Astrocyte (in vitro differentiated cells and primary cell): Measurements from ENCODE around the gene MFSD6. TPM values are rescaled to one million over a fixed set of nuclear protein-coding genes. Genes with fewer than 3 reads are reported as not detected.

Experiments
- DNase-seq: peaks from one replicate; pipeline ENCODE4 v3.0.0-alpha.2; 2010; ENCODE audit warnings: low read depth
- FAIRE-seq: peaks from 2 replicates; lab custom pipeline; 2011; peaks lifted over from hg19 to GRCh38; lab: Jason Lieb, UNC
- H2AFZ ChIP-seq: 2 replicates; pipeline ENCODE4 v1.6.0; 2012; ENCODE audit warnings: low read depth, low read length, inconsistent platforms
- H3K27ac ChIP-seq: 2 replicates; pipeline ENCODE4 v1.5.1; 2011; ENCODE audit warnings: low read depth, low read length, inconsistent platforms
- H3K27me3 ChIP-seq: 2 replicates; pipeline ENCODE4 v1.6.0; 2011; ENCODE audit warnings: low read length, inconsistent platforms; ENCODE audit not compliant: insufficient read depth
- H3K36me3 ChIP-seq: 2 replicates; pipeline ENCODE4 v1.5.1; 2011; ENCODE audit warnings: low read length, inconsistent platforms; ENCODE audit not compliant: insufficient read depth
- H3K4me1 ChIP-seq: 2 replicates; pipeline ENCODE4 v1.5.1; 2011; ENCODE audit warnings: low read length, inconsistent platforms; ENCODE audit not compliant: insufficient read depth
- H3K4me2 ChIP-seq: 2 replicates; pipeline ENCODE4 v1.6.0; 2012; ENCODE audit warnings: low read length, inconsistent platforms
- H3K4me3 ChIP-seq: 2 replicates; pipeline ENCODE4 v1.5.1; 2011; ENCODE audit warnings: low read depth, mild to moderate bottlenecking, low read length, inconsistent platforms; ENCODE audit not compliant: insufficient read depth
- H3K79me2 ChIP-seq: 2 replicates; pipeline ENCODE4 v1.6.0; 2012; ENCODE audit warnings: mild to moderate bottlenecking, low read length, inconsistent platforms; ENCODE audit not compliant: insufficient read depth
- H3K9ac ChIP-seq: 2 replicates; pipeline ENCODE4 v1.6.0; 2012; ENCODE audit warnings: mild to moderate bottlenecking, low read length, inconsistent platforms
- H3K9me3 ChIP-seq: 2 replicates; pipeline ENCODE4 v1.5.1; 2012; ENCODE audit warnings: low read depth, mild to moderate bottlenecking, low read length, inconsistent platforms; ENCODE audit not compliant: insufficient read depth
- H4K20me1 ChIP-seq: 2 replicates; pipeline ENCODE4 v1.6.0; 2012; ENCODE audit warnings: low read length, inconsistent platforms; ENCODE audit not compliant: insufficient read depth
- H3K27ac Mint-ChIP-seq: one replicate; pipeline ENCODE4 v1.8.0; 2021; ENCODE audit warnings: mild to moderate bottlenecking, mixed read lengths; ENCODE audit not compliant: unreplicated experiment
- H3K27me3 Mint-ChIP-seq: one replicate; pipeline ENCODE4 v1.8.0; 2021; ENCODE audit warnings: low read depth, mixed read lengths; ENCODE audit not compliant: unreplicated experiment
- H3K36me3 Mint-ChIP-seq: one replicate; pipeline ENCODE4 v1.8.0; 2021; ENCODE audit warnings: low read depth, mixed read lengths; ENCODE audit not compliant: unreplicated experiment
- H3K4me1 Mint-ChIP-seq: one replicate; pipeline ENCODE4 v1.8.0; 2021; ENCODE audit warnings: low read depth, mixed read lengths; ENCODE audit not compliant: unreplicated experiment
- H3K4me3 Mint-ChIP-seq: one replicate; pipeline ENCODE4 v1.8.0; 2021; ENCODE audit warnings: mild to moderate bottlenecking, moderate library complexity, mixed read lengths; ENCODE audit not compliant: unreplicated experiment
- H3K9me3 Mint-ChIP-seq: one replicate; pipeline ENCODE4 v1.8.0; 2021; ENCODE audit warnings: mild to moderate bottlenecking, mixed read lengths; ENCODE audit not compliant: unreplicated experiment
- EZH2 ChIP-seq: IDR thresholded peaks from 2 replicates; pipeline ENCODE4 v1.6.1; 2012; ENCODE audit warnings: mild to moderate bottlenecking, low read length, inconsistent platforms; ENCODE audit not compliant: insufficient read depth
- total RNA-seq: library from RNA; stranded (reverse); gene quantifications from 2 replicates; pipeline ENCODE4 v1.2.1, GENCODE V29; 2021
- TF ChIP-seq, protein P1 (sequence below): IDR thresholded peaks from 2 replicates; pipeline ENCODE4 v1.5.1; 2011; ENCODE audit warnings: low read depth, mild to moderate bottlenecking, inconsistent platforms, low read length, moderate library complexity; ENCODE audit not compliant: insufficient read depth

Gene MFSD6
- total RNA-seq, 1 donor from 2014 or later: 2.7 TPM

DNA sequence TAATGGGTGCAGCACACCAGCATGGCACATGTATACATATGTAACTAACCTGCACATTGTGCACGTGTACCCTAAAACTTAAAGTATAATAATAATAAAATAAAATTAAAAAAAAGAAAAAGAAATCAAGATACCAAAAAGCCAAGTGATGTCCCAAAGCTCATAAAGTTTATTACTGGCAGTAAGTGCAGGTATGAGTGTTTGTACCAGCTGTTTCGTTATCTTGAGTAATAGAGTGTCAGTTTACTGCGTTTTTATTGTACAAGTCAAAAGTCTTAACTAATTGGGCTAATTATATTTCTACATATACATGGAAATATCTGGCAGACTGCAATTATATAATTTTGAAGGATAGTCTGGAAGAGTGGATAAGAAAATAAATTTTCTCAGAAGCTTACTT is 41.8 kb downstream of the MFSD6 start:
- Mint-ChIP-seq H3K4me3 (no peak overlapping the region), H3K27ac (no peak overlapping the region), H3K27me3 (no peaks in the 10 kb centered on the region), H3K4me1 (peaks cover 3% of the 10 kb centered on the region), H3K9me3 (no peaks in the 10 kb centered on the region), H3K36me3 (no peaks in the 10 kb centered on the region)
- no peaks in the 10 kb centered on the region for H3K36me3 ChIP-seq
- FAIRE-seq (no peak), DNase-seq (no peak)
- TF ChIP-seq EZH2: no peak
- TF ChIP-seq, protein P1, sequence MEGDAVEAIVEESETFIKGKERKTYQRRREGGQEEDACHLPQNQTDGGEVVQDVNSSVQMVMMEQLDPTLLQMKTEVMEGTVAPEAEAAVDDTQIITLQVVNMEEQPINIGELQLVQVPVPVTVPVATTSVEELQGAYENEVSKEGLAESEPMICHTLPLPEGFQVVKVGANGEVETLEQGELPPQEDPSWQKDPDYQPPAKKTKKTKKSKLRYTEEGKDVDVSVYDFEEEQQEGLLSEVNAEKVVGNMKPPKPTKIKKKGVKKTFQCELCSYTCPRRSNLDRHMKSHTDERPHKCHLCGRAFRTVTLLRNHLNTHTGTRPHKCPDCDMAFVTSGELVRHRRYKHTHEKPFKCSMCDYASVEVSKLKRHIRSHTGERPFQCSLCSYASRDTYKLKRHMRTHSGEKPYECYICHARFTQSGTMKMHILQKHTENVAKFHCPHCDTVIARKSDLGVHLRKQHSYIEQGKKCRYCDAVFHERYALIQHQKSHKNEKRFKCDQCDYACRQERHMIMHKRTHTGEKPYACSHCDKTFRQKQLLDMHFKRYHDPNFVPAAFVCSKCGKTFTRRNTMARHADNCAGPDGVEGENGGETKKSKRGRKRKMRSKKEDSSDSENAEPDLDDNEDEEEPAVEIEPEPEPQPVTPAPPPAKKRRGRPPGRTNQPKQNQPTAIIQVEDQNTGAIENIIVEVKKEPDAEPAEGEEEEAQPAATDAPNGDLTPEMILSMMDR: no peak
- peaks cover 4% of the 10 kb centered on the region for H3K4me1 ChIP-seq
- H4K20me1 ChIP-seq: no peaks in the 10 kb centered on the region
- no peak overlapping the region for H3K4me2 ChIP-seq
- no peak overlapping the region for H3K9ac ChIP-seq
- H2AFZ ChIP-seq: no peak overlapping the region
- H3K9me3 ChIP-seq: no peaks in the 10 kb centered on the region
- H3K27me3 ChIP-seq: no peaks in the 10 kb centered on the region
- no peak overlapping the region for H3K4me3 ChIP-seq
- H3K27ac ChIP-seq: no peak overlapping the region
- H3K79me2 ChIP-seq: no peaks in the 10 kb centered on the region

DNA sequence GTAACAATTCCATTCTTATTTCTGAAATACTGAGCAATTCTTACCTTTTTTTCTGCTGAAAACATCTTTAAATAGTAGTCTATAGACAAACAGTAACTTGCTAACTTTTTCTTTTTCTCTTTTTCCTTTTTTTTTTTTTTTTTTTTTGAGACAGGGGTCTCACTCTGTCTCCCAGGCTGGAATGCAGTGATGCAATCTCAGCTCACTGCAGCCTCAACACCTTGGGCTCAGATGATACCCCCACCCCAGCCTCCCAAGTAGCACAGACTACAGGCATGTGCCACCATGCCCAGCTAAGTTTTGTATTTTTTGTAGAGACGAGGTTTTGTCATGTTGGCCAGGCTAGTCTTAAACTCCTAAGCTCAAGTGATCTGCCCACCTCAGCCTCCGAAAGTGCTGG is 42.2 kb downstream of the MFSD6 start:
- H3K4me1 Mint-ChIP-seq: peaks cover 3% of the 10 kb centered on the region
- no peak overlapping the region for H3K4me3 Mint-ChIP-seq
- no peaks in the 10 kb centered on the region for H3K9me3 Mint-ChIP-seq
- Histone ChIP-seq H3K4me2 (no peak overlapping the region), H3K9me3 (no peaks in the 10 kb centered on the region), H4K20me1 (no peaks in the 10 kb centered on the region), H3K4me3 (no peak overlapping the region), H3K36me3 (no peaks in the 10 kb centered on the region), H3K79me2 (no peaks in the 10 kb centered on the region), H3K27me3 (no peaks in the 10 kb centered on the region), H3K27ac (no peak overlapping the region), H2AFZ (no peak overlapping the region), H3K9ac (no peak overlapping the region), H3K4me1 (peaks cover 4% of the 10 kb centered on the region)
- H3K36me3 Mint-ChIP-seq: no peaks in the 10 kb centered on the region
- no peaks in the 10 kb centered on the region for H3K27me3 Mint-ChIP-seq
- TF ChIP-seq, protein P1: no peak
- TF ChIP-seq EZH2: no peak
- no peak overlapping the region for H3K27ac Mint-ChIP-seq
- DNase-seq: no peak
- no peak for FAIRE-seq

DNA sequence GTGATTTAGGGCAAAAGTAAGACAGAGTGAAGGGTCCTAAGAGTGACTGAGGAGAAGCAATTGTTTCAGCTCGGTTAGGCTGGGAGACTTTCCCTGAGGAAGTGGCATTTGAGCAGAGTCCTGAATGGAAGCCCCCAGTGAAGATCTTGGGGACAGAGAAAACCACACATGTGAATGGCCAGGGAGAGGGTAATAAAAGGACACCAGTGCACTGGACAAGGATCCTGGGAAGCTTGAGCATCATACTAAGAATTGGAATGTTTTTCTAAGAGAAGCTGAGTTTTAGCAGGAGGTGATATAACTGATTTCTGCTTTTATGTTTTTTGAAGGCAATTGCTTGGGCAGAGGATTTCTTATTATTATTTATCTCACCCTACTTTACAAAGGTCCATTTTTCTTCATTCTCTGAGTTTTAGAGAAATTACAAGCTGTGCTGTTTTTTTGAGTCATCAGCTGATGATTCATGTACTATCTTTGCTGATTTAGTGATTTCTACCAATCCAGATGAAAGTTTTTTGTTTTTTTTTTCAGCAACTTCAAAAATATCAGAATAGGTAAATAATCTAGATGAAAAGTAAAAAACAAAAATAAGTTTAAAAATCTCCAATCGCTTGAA is 43.5 kb downstream of the MFSD6 start:
- Mint-ChIP-seq H3K9me3 (no peaks in the 10 kb centered on the region), H3K36me3 (no peaks in the 10 kb centered on the region), H3K27me3 (no peaks in the 10 kb centered on the region), H3K27ac (no peak overlapping the region), H3K4me3 (no peak overlapping the region), H3K4me1 (peaks cover 3% of the 10 kb centered on the region)
- Histone ChIP-seq H3K27me3 (no peaks in the 10 kb centered on the region), H4K20me1 (no peaks in the 10 kb centered on the region), H3K79me2 (no peaks in the 10 kb centered on the region), H3K9ac (no peak overlapping the region), H3K36me3 (no peaks in the 10 kb centered on the region), H3K27ac (no peak overlapping the region), H3K4me2 (no peak overlapping the region), H3K4me1 (peaks cover 4% of the 10 kb centered on the region), H3K9me3 (no peaks in the 10 kb centered on the region), H3K4me3 (no peak overlapping the region), H2AFZ (no peak overlapping the region)
- TF ChIP-seq, protein P1: no peak
- no peak for TF ChIP-seq EZH2
- DNase-seq (peak; percentile 25), FAIRE-seq (no peak)
